Erythroblast (primary cell): ENCODE measurements around the gene GOLGA8Q.
"Not testable (repeated sequence)": the region's sequence is repeated elsewhere in the genome, so short reads cannot be mapped to it uniquely, and the experiment has no call there.

Experiments used
- GATA1 ChIP-seq: IDR thresholded peaks from 2 replicates; pipeline ENCODE4 v1.6.1; 2011; ENCODE audit warnings: low read depth, mild to moderate bottlenecking, control low read depth, low read length, moderate library complexity
- POLR2A ChIP-seq: IDR thresholded peaks from 2 replicates; pipeline ENCODE4 v1.6.1; 2011; ENCODE audit warnings: mild to moderate bottlenecking, low read length

DNA sequence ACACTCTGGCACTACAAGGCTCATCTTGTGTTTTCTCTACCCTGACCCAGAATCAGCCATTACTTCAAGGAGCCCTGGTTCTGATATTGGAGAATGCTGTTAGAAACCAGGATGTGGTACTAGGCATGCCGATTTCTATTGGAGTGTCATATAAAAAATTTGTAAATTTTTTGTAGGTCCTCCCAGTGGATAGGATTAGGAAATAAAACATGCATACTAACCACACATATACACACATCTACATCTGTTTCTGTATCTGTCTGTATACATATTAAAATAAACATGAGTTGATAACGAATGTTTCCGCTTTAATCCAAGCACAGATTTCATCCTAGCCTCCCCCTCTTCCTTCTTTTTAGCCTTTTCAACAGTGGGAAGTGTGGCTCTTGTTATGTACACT is 22.8 kb upstream of the GOLGA8Q start:
- TF ChIP-seq POLR2A, GATA1: not testable (repeated sequence)
